H9 (cell line): ENCODE measurements around the gene CAMK2B. TPM values are rescaled to one million over a fixed set of nuclear protein-coding genes. Genes with fewer than 3 reads are reported as not detected.
A peak's percentile ranks its signal among the peaks of the same experiment; 100 is the strongest.

Source experiments
- DNase-seq: peaks from one replicate; pipeline ENCODE4 v3.0.0-alpha.2; 2017
- H2AFZ ChIP-seq: one replicate; pipeline ENCODE4 v1.6.1; 2013; ENCODE audit warnings: mild to moderate bottlenecking, low read length, control low read depth, moderate library complexity
- H2AK5ac ChIP-seq: 2 replicates; pipeline ENCODE4 v1.6.1; 2013; ENCODE audit warnings: low read length, control low read depth, mixed read lengths; ENCODE audit not compliant: insufficient read length
- H2BK120ac ChIP-seq: one replicate; pipeline ENCODE4 v1.6.1; 2013; ENCODE audit warnings: low read depth, mild to moderate bottlenecking, low read length, control low read depth, inconsistent platforms; ENCODE audit not compliant: poor library complexity, severe bottlenecking
- H2BK12ac ChIP-seq: 2 replicates; pipeline ENCODE4 v1.6.1; 2013; ENCODE audit warnings: low read length, control low read depth, mixed read lengths, low read depth; ENCODE audit not compliant: insufficient read length
- H2BK15ac ChIP-seq: 2 replicates; pipeline ENCODE4 v1.6.1; 2013; ENCODE audit warnings: low read depth, low read length, control low read depth
- H2BK20ac ChIP-seq: one replicate; pipeline ENCODE4 v1.6.1; 2013; ENCODE audit warnings: low read depth, mild to moderate bottlenecking, low read length, control low read depth, inconsistent platforms; ENCODE audit not compliant: poor library complexity, severe bottlenecking
- H2BK5ac ChIP-seq: 2 replicates; pipeline ENCODE4 v1.6.1; 2013; ENCODE audit warnings: low read length, control low read depth, mixed read lengths; ENCODE audit not compliant: insufficient read length
- H3K14ac ChIP-seq: 2 replicates; pipeline ENCODE4 v1.6.1; 2013; ENCODE audit warnings: low read length, control low read depth; ENCODE audit not compliant: insufficient read depth
- H3K18ac ChIP-seq: 2 replicates; pipeline ENCODE4 v1.6.1; 2013; ENCODE audit warnings: low read depth, mild to moderate bottlenecking, mixed read lengths, low read length, control low read depth; ENCODE audit not compliant: insufficient read length
- H3K23ac ChIP-seq: 2 replicates; pipeline ENCODE4 v1.6.1; 2013; ENCODE audit warnings: low read length, control low read depth, mixed read lengths, low read depth; ENCODE audit not compliant: insufficient read length
- H3K23me2 ChIP-seq: 2 replicates; pipeline ENCODE4 v1.6.1; 2013; ENCODE audit warnings: low read depth, mild to moderate bottlenecking, mixed read lengths, low read length, control low read depth; ENCODE audit not compliant: insufficient read length, poor library complexity, severe bottlenecking
- H3K27ac ChIP-seq: 2 replicates; pipeline ENCODE4 v1.5.1; 2013; ENCODE audit warnings: low read length, control low read depth, mixed read lengths, low read depth; ENCODE audit not compliant: insufficient read length
- H3K27me3 ChIP-seq: 2 replicates; pipeline ENCODE4 v1.6.1; 2013; ENCODE audit warnings: low read length, control low read depth, inconsistent platforms; ENCODE audit not compliant: insufficient read depth
- H3K4ac ChIP-seq: 2 replicates; pipeline ENCODE4 v1.6.1; 2013; ENCODE audit warnings: low read depth, mild to moderate bottlenecking, control low read depth, inconsistent platforms, low read length, moderate library complexity
- H3K4me1 ChIP-seq: 2 replicates; pipeline ENCODE4 v1.6.1; 2013; ENCODE audit warnings: low read length, control low read depth, inconsistent platforms; ENCODE audit not compliant: insufficient read depth
- H3K4me2 ChIP-seq: 2 replicates; pipeline ENCODE4 v1.6.1; 2013; ENCODE audit warnings: low read length, control low read depth, mixed read lengths; ENCODE audit not compliant: insufficient read length, insufficient read depth
- H3K56ac ChIP-seq: 2 replicates; pipeline ENCODE4 v1.6.1; 2013; ENCODE audit warnings: low read depth, mild to moderate bottlenecking, mixed read lengths, low read length, control low read depth; ENCODE audit not compliant: insufficient read length
- H3K79me1 ChIP-seq: 2 replicates; pipeline ENCODE4 v1.6.1; 2013; ENCODE audit warnings: low read depth, mild to moderate bottlenecking, moderate library complexity, low read length, control low read depth, inconsistent platforms; ENCODE audit not compliant: insufficient read depth, poor library complexity, severe bottlenecking
- H3K79me2 ChIP-seq: 2 replicates; pipeline ENCODE4 v1.6.1; 2013; ENCODE audit warnings: low read length, control low read depth, inconsistent platforms; ENCODE audit not compliant: insufficient read depth
- H3K9ac ChIP-seq: 2 replicates; pipeline ENCODE4 v1.6.1; 2013; ENCODE audit warnings: low read length, control low read depth, mixed read lengths; ENCODE audit not compliant: insufficient read length; ENCODE audit errors: extremely low read depth
- H3K9me3 ChIP-seq: one replicate; pipeline ENCODE4 v1.6.1; 2013; ENCODE audit warnings: low read depth, low read length, inconsistent platforms; ENCODE audit not compliant: control insufficient read depth
- H3T11ph ChIP-seq: one replicate; pipeline ENCODE4 v1.6.1; 2013; ENCODE audit warnings: mild to moderate bottlenecking, low read length, control low read depth, inconsistent platforms
- H4K20me1 ChIP-seq: one replicate; pipeline ENCODE4 v1.6.1; 2013; ENCODE audit not compliant: control insufficient read depth, insufficient read length, insufficient read depth
- H4K5ac ChIP-seq: 2 replicates; pipeline ENCODE4 v1.6.1; 2013; ENCODE audit warnings: low read depth, mild to moderate bottlenecking, mixed read lengths, low read length, control low read depth; ENCODE audit not compliant: insufficient read length
- H4K8ac ChIP-seq: replicated peaks from 2 replicates; pipeline ENCODE4 v1.6.1; 2013; ENCODE audit warnings: low read length, control low read depth, mixed read lengths, low read depth; ENCODE audit not compliant: insufficient read length
- H4K91ac ChIP-seq: 2 replicates; pipeline ENCODE4 v1.6.1; 2013; ENCODE audit warnings: low read depth, mild to moderate bottlenecking, moderate library complexity, mixed read lengths, low read length, control low read depth; ENCODE audit not compliant: insufficient read length
- H3K27ac Mint-ChIP-seq, 3 experiments: 2 replicates in 2 of 3; 3 replicates in 1 of 3; pipeline ENCODE4 v1.8.0; 2020 to 2021; ENCODE audit warnings: mixed read lengths in 3 of 3, mild to moderate bottlenecking in 1 of 3, moderate library complexity in 1 of 3
- H3K27me3 Mint-ChIP-seq: 2 replicates; pipeline ENCODE4 v1.8.0; 2021; ENCODE audit warnings: low read depth, mild to moderate bottlenecking, moderate library complexity, mixed read lengths
- H3K36me3 Mint-ChIP-seq, 3 experiments: 2 replicates in 2 of 3; 3 replicates in 1 of 3; pipeline ENCODE4 v1.8.0; 2020 to 2021; ENCODE audit warnings: low read depth in 3 of 3, mixed read lengths in 3 of 3; ENCODE audit not compliant: insufficient read depth in 1 of 3
- H3K4me1 Mint-ChIP-seq, 2 experiments: 2 replicates each; pipeline ENCODE4 v1.8.0; 2020; ENCODE audit warnings: mixed read lengths in 2 of 2
- H3K4me3 Mint-ChIP-seq, 2 experiments: 2 replicates in 1 of 2; 3 replicates in 1 of 2; pipeline ENCODE4 v1.8.0; 2020 to 2021; ENCODE audit warnings: mild to moderate bottlenecking in 2 of 2, mixed read lengths in 2 of 2, moderate library complexity in 1 of 2
- H3K9me3 Mint-ChIP-seq, 2 experiments: 2 replicates in 1 of 2; 3 replicates in 1 of 2; pipeline ENCODE4 v1.8.0; 2020; ENCODE audit warnings: mild to moderate bottlenecking in 2 of 2, mixed read lengths in 2 of 2, moderate library complexity in 1 of 2
- WGBS: extraction: QIAGEN DNeasy Blood & Tissue Kit; methylation state at CpG from one replicate; pipeline ENCODE4 v1.1.7; 2013; ENCODE audit warnings: missing lambda C conversion rate, low lambda C conversion rate, mixed read lengths; ENCODE audit not compliant: insufficient read length; ENCODE audit errors: extremely low coverage; 5-methylcytosine and 5-hydroxymethylcytosine counted together
- total RNA-seq: library from RNA; stranded (reverse); gene quantifications from 2 replicates; pipeline ENCODE4 v1.2.1, GENCODE V29; 2021
- TF ChIP-seq, protein P1 (sequence below): fragments of 200-600 bp; sonication (generic); conservative IDR thresholded peaks from 3 replicates; pipeline ENCODE4 v1.8.0; 2021; ENCODE audit warnings: antibody characterized with exemption, mild to moderate bottlenecking

The CAMK2B gene
- total RNA-seq, 1 experiment from 2014 or later: 0.17 TPM

DNA sequence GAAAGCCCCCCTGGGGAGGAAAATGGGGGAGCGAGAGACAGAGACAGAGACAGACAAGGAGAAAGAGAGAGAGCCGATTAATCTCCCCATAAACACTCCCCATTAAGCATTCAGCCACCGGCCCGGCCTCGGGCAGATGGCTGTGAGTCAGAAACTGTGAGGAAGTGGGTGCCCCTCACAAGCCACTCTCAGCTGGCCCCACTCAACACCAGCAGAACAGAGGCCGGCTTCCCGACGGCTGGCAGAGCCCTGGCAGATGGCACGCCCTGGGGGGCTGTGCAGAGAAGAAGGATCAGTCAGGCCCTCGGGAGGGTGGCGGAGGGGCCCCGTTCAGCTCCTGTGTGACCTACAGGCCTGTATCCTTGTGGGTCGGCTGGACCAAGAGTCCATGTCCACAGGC lies 41.2 kb downstream of the CAMK2B start:
- H2BK20ac ChIP-seq: no peak overlapping the region

More for the DNA sequence above, 41.2 kb downstream of the CAMK2B start:
- peak; percentile 20 for DNase-seq
- no peak overlapping the region for H3K23ac ChIP-seq
- H3K23me2 ChIP-seq: no peaks in the 10 kb centered on the region
- H2AFZ ChIP-seq: no peak overlapping the region
- no peak overlapping the region for H2BK120ac ChIP-seq
- H4K5ac ChIP-seq: no peak overlapping the region
- H3K56ac ChIP-seq: no peak overlapping the region
- no peak overlapping the region for H2BK15ac ChIP-seq
- no peak overlapping the region for H3K27ac ChIP-seq
- H3K14ac ChIP-seq: no peak overlapping the region
- H3K4me3 Mint-ChIP-seq: no peak overlapping the region
- H3K27me3 Mint-ChIP-seq: peaks cover 10% of the 10 kb centered on the region
- H4K91ac ChIP-seq: no peak overlapping the region
- no peaks in the 10 kb centered on the region for H3K9me3 Mint-ChIP-seq
- H3K79me1 ChIP-seq: no peaks in the 10 kb centered on the region
- H3K4me1 Mint-ChIP-seq: peaks cover 0 to 2% of the 10 kb centered on the region in 2 experiments; a peak in 1 of 4 replicates
- H4K20me1 ChIP-seq: no peaks in the 10 kb centered on the region
- no peak overlapping the region for H2AK5ac ChIP-seq
- no peaks in the 10 kb centered on the region for H3K9me3 ChIP-seq
- H3K36me3 Mint-ChIP-seq: no peaks in the 10 kb centered on the region
- H3K4me2 ChIP-seq: no peak overlapping the region
- TF ChIP-seq, protein P1, sequence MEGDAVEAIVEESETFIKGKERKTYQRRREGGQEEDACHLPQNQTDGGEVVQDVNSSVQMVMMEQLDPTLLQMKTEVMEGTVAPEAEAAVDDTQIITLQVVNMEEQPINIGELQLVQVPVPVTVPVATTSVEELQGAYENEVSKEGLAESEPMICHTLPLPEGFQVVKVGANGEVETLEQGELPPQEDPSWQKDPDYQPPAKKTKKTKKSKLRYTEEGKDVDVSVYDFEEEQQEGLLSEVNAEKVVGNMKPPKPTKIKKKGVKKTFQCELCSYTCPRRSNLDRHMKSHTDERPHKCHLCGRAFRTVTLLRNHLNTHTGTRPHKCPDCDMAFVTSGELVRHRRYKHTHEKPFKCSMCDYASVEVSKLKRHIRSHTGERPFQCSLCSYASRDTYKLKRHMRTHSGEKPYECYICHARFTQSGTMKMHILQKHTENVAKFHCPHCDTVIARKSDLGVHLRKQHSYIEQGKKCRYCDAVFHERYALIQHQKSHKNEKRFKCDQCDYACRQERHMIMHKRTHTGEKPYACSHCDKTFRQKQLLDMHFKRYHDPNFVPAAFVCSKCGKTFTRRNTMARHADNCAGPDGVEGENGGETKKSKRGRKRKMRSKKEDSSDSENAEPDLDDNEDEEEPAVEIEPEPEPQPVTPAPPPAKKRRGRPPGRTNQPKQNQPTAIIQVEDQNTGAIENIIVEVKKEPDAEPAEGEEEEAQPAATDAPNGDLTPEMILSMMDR: no peak
- no peaks in the 10 kb centered on the region for H3K79me2 ChIP-seq
- no peak overlapping the region; a peak in 1 of 7 replicates for H3K27ac Mint-ChIP-seq
- H3K27me3 ChIP-seq: no peaks in the 10 kb centered on the region
- no peak overlapping the region for H3K18ac ChIP-seq
- no peak overlapping the region for H2BK12ac ChIP-seq
- H3T11ph ChIP-seq: no peak overlapping the region
- no CpG with 5 or more reads among the region's 13 CpGs for WGBS
- no peak overlapping the region for H3K9ac ChIP-seq
- H2BK5ac ChIP-seq: no peak overlapping the region
- H4K8ac ChIP-seq: no peak overlapping the region
- H3K4me1 ChIP-seq: no peaks in the 10 kb centered on the region
- no peak overlapping the region for H3K4ac ChIP-seq
